GM19193 (cell line): ENCODE data around the gene LAIR2.

Source experiments
- POLR2A ChIP-seq: IDR thresholded peaks from 4 replicates; pipeline ENCODE4 v1.6.1; 2011; ENCODE audit not compliant: insufficient read depth, insufficient read length; ENCODE audit errors: extremely low read depth

LAIR2 gene

DNA sequence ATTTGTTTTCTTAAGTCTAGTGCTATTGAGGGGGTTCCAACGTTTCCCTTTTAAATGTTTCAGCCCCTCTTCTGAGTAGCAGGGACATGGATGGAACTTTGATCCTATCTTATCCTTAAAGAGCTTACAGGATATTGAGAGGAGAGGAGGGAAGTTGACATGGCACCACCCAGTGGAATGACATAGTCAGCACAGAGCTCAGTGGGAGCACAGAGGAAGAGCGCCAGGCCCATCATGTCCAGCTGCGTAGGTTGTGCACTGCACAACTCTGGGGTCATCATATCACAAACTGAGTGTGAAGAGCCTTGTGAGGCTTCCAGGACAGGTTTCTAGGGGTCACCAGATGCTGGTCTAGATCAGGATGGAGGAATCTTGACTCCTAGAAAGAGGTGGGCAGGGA is 25.0 kb upstream of the LAIR2 start:
- TF ChIP-seq POLR2A: no peak

DNA sequence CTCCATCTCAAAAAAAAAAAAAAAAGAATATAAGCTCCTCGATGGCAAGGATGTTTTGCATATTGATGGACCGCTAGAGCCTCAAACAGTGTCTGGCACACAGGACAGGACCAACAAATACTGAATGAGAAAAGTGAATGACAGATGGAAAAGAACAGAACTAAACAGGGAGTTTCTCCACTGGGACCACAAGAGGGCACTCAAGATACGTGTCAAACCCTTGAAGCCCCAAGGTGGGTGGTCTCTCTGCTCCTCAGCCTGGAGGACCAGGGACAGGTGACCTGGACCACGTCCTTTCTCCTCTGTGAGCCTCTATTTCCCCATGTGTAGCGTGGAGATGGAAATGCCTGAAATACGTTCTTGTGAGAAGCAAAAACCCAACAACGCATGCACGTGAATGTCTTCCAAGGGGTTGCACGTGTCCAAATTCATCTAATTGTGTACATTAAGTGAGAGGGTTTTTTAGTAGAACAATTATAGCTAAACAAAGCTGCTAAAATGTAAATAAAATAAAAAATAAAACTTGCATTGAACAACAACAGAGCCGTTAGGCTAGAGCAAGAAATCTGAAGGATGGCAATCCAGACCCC is 23.9 kb upstream of the LAIR2 start:
- no peak for TF ChIP-seq POLR2A

DNA sequence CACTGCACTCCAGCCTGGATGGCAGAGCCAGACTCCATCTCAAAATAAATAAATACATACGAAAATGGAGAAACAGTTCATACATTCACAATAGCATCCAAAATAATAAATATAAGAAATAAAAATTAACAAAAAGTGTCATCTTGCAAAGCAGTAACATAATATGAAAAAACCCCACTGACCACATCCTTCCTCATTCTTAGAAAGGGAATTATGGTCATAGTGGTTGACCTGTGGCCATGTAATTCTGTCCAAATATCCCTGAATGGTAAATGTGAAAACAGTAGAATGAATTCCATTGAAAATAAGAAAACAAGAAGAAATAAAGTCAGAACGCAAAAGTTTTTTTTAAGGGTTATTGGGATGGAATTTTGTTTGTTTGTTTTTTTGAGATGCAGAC is 22.6 kb upstream of the LAIR2 start:
- TF ChIP-seq POLR2A: no peak

DNA sequence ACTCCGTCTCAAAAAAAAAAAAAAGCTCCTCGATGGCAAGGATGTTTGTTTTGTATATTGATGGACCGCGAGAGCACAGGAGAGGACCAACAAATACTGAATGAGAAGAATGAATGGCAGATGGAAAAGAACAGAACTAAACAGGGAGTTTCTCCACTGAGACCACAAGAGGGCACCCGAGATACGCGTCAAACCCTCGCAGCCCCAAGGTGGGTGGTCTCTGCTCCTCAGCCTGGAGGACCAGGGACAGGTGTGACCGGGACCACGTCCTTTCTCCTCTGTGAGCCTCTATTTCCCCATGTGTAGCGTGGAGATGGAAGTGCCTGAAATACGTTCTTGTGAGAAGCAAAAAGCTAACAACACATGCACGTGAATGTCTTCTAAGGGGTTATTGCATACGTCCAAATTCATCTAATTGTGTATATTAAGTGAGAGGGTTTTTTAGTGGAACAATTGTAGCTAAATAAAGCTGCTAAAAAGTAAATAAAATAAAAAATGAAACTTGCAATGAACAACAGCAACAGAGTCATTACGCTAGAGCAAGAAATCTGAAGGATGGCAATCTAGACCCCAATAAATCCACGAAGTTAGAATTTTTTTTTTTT is 21.2 kb upstream of the LAIR2 start:
- no peak for TF ChIP-seq POLR2A

DNA sequence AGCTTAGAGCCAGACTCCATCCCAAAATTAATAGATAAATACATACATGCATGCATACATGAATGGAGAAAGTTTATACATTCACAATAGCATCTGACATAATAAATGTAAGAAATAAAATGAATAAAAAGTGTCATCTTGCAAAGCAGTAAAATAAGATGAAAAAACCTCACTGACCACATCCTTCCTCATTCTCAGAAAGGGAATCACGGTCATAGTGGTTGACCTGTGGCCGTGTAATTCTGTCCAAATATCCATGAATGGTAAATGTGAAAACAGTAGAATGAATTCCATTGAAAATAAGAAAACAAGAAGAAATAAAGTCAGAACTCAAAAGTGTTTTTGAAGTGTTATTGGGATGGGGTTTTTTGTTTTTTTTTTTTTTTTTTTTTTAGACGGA is 19.7 kb upstream of the LAIR2 start:
- no peak for TF ChIP-seq POLR2A

DNA sequence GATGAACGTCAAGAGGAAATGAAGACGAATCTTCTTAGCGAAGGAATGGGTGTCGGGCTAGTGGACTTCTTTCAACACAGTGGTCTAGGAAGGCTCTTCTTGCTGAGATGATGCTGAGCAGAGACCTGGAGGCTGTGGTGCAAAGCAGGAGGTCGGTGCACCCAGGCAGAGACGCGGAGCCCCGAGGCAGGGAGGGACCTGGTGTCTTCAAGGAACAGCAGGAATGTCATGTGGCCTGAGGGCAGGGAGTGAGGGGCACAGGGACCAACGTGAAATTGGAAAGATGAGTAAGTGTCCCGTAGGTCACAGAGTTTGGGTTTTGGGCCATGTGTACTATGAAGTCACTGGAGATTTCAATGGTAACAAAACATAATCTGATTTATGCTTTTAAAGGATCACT is 18.2 kb upstream of the LAIR2 start:
- TF ChIP-seq POLR2A: no peak

DNA sequence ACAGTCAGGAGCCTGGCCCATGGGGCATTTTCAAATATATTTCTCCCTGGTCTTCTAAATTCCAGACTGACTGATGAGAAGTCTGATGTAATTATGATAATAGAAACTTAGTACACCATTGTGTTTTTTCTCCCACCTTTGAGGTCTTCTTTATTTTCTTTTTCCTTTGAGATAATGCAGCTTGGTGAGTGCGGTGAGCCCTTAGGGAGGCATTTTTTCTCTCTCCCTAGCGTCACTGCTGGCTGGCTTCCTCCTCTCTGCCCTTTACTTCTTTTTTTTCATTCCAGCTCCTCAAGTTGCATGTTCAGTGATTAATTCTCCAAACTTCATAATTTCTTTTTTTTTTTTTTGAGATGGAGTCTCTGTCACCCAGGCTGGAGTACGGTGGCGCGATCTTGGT is 16.8 kb upstream of the LAIR2 start:
- no peak for TF ChIP-seq POLR2A

DNA sequence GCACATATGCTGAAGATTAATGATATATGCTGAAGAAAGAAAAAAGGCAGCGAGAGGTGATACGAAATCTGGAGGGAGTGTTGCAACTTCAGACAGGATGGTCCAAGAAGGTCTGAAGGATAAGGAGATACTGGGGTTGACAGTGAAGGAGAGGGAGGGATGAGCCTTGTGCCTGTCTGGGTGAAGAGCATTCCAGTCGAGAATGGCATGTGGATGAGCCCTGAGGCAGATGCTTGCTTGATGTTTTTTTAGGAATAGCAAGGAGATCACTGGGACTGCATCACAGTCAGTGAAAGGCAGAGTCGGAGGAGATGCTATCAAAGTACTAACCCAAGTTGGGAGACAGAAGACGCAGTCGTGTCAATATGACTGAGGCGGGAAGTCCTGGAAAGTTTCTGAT is 13.3 kb upstream of the LAIR2 start:
- no peak for TF ChIP-seq POLR2A

DNA sequence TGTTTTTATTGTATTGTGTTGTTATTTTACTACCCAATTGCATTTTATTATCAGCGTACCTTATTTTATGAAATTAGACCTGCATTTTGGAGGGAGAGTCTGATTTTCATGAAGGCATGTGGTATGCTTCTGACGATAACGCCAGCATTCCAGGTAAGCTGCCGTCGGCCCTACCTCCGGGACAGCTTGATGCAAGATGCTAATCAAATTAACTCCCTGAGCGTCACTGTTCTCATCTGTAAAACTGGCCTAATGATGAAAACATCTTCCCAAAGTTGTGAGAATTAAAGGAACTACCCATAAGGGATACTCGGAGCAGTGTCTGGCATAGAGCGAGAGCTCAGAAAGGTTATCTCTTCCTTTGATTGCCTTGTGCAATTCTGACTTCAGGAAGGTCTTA is 12.9 kb upstream of the LAIR2 start:
- TF ChIP-seq POLR2A: no peak

DNA sequence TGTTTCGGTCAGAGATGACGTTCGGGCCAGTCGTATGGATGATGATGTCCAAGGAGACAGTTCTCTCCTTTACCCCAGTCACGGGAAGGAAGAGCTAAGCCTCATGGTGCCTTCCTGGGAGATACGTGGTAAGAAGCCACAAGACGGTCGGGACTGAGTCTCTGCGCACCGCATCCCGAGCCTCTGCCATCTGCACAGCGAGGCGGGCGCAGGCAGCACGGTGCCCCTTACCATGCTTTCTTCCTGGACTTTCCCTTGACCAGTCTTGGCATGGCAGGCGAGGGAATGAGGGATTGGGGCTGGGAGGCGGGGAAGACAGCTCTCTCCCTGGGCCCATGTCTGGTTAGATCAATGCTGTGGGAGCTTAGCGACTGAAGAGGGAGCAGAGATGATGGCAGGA is 10.1 kb upstream of the LAIR2 start:
- no peak for TF ChIP-seq POLR2A

DNA sequence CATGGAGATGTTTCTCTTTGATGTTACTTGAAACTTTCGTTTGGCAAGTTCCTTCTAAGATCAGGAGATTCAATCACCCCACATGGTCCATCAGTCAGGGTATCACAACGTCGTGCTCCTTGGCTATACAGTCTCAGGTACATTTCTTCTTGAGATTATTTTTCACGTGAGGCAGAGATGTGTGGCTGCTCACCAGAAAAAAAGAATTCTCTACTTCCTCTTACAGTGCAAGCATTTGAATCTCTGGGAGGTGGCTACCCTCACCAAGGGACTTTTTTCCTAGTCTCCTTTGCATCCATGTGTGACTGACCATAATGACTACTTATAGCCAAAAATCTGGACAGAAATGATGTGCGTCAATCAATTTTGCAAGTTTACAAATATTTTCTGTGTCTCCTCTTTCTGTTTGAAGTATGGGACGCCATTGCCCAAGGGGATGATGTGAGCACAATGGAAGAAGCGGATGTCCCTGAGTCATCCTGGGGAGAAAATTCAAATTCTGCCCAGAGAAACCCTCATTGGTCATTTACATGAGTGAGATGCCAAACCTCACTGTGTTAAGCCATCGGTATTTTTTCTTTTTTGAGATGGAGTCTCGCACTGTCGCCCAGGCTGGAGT is 8.6 kb upstream of the LAIR2 start:
- TF ChIP-seq POLR2A: no peak

DNA sequence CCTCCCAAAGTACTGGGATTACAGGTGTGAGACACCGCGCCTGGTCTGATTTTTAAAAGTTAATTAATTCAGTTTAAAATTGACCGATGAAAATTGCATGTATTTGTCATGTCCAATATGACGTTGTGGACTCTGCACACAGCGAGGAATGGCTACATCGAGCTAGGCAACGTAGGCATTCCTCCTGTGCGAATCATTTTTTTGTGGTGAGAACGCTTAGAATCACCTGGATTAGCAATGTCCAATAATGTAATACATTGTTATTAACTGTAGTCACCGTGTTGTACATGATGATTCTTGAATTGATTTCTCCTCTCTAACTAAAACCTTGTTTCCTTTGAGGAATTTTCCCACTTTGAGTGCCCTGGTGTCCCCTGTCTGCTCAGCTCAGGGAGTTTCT is 3.4 kb downstream of the LAIR2 start:
- no peak for TF ChIP-seq POLR2A

DNA sequence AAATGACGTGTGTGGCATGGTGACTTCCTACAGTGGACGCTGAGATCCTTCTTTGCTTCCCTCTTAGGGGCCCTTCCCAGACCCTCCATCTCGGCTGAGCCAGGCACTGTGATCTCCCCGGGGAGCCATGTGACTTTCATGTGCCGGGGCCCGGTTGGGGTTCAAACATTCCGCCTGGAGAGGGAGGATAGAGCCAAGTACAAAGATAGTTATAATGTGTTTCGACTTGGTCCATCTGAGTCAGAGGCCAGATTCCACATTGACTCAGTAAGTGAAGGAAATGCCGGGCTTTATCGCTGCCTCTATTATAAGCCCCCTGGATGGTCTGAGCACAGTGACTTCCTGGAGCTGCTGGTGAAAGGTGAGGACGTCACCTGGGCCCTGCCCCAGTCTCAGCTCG is 5.2 kb downstream of the LAIR2 start:
- no peak for TF ChIP-seq POLR2A

DNA sequence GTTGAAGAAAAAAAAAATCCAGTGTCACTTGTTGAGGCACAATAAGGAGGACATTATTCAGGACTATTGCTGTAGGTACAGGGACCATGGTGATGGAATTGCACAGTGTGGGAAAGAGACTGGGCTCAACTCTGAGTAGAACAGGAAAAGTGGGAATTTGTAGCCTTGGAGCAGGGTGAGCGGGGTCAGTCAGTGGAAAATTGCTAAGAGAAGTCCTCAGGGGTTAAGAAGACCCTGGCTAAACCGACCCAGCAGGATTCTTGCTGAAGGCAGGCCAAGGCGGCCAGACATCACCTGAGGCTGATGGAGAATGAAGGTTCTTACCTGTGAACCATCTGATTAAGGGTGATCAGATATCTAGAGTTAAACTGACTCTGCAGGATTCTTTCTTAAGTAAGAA is 12.5 kb downstream of the LAIR2 start:
- no peak for TF ChIP-seq POLR2A

DNA sequence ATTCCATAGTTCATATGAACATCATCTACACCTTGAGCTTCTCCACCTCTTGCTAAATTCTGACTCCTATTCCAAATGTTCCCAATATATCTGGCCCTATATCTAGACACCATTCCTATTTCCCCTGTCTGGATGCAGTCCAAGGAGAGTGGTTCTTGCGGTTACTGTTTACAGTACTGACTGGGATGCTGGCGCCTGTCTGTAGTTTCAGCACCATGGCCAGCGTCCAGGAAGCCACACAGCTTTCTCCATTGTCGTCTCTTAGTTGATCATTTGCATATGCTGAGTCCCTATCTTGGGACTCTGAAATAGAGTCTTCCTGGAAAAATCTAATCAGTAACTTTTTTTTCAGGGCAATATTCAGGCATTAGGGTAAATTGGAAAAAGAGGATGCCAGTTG is 14.9 kb downstream of the LAIR2 start:
- TF ChIP-seq POLR2A: no peak

DNA sequence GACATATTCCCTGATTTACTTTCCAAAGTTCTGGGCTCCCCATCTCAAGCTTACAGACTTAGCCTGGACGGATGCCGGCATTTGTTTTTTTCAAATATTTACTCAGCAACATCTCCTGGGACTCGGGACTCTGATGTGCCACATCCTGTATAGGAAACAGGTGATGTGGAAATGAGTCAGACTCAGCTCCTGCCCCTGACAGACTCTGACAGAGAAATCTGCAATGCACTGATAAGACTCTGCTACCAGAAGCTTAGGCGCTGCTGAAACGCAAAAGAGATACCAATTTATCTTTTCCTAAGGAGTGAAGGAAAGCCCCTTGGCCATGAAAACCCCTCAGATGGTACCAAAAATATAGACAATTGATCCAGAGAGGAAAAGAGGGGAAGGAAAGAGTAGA is 16.2 kb downstream of the LAIR2 start:
- TF ChIP-seq POLR2A: no peak
